ENCODE measurements around the gene RAF1. TPM values are rescaled to one million over a fixed set of nuclear protein-coding genes. Genes with fewer than 3 reads are reported as not detected.
"Not testable (repeated sequence)": the region's sequence is repeated elsewhere in the genome, so short reads cannot be mapped to it uniquely, and the experiment has no call there.

Gene RAF1
- total RNA-seq, 1 donor from 2014 or later, result 93.0 TPM

- intact Hi-C loops (cut with micrococcal nuclease), result no loop called here
Measured at GRCh38 chr3:12677616-12678015, 13.7 kb upstream of the RAF1 start.

DNA sequence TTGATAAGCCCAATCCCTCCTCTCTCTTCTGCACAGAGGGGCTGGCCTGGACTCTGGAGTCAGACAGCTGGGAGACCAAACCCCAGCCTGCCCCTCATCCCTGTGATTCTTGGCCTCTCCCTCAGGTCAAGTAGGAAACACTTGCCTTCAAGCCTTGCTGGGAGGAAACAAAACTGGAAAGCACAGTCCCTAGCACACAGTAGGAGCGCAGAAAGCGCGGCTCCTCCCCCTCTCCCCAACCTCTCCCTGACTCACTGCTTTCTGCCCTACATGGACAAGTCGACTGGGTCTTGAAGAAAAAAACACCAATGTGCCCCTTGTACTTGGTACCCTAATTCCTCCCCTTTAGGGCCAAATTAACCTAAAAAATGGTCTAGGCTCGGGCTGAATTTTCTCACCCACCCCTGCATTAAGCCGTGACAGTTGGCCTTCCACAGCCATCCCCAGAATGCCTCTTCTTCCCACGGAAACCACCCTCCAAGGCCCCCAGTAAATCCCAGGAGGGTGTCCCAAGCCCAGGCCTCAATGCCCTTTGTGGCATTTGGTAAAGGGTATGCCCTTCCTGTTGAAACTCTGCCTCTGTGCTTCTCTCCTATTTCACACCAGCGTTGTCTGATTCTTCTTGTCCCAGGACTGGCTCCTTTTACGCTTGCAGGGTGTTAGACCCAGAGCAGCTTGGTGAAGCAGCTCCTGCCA lies 11.3 kb upstream of the RAF1 start:
- intact Hi-C loops (cut with micrococcal nuclease), result no loop called here

DNA sequence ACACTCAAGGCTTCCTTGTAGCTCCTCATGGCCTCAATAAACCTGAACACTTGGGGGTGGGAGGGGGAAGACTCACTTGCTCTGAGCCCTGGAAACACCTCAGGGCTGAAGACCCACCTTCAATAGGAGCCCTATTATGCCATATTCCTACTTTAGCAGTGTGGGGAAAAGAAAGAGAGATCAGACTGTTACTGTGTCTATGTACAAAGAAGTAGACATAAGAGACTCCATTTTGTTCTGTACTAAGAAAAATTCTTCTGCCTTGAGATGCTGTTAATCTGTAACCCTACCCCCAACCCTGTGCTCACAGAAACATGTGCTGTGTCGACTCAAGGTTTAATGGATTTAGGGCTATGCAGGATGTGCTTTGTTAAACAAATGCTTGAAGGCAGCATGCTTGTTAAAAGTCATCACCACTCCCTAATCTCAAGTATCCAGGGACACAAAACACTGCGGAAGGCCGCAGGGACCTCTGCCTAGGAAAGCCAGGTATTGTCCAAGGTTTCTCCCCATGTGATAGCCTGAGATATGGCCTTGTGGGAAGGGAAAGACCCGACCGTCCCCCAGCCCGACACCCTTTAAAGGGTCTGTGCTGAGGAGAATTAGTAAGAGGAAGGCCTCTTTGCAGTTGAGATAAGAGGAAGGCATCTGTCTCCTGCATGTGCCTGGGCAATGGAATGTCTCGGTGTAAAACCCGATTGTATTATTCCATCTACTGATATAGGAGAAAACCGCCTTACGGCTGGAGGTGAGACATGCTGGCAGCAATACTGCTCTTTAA lies 10.2 kb upstream of the RAF1 start:
- intact Hi-C loops (cut with micrococcal nuclease), result not testable (repeated sequence)

DNA sequence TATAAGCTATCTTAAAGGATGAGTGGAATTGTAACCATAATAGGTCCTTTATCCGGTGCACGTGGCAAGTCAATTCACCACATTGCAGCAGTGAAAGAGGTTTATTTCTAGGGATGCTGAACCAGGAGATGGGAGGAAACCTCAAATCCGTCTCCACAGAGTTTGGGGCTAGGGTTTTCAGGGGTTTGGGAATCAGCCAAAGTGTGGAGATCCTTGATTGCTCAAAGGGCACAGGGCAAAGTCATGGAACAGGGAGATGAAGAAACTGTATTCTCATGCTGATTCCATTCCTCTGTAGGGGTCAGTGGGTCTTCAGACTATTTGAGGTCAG lies 7.2 kb upstream of the RAF1 start:
- intact Hi-C loops (cut with micrococcal nuclease), result no loop called here

DNA sequence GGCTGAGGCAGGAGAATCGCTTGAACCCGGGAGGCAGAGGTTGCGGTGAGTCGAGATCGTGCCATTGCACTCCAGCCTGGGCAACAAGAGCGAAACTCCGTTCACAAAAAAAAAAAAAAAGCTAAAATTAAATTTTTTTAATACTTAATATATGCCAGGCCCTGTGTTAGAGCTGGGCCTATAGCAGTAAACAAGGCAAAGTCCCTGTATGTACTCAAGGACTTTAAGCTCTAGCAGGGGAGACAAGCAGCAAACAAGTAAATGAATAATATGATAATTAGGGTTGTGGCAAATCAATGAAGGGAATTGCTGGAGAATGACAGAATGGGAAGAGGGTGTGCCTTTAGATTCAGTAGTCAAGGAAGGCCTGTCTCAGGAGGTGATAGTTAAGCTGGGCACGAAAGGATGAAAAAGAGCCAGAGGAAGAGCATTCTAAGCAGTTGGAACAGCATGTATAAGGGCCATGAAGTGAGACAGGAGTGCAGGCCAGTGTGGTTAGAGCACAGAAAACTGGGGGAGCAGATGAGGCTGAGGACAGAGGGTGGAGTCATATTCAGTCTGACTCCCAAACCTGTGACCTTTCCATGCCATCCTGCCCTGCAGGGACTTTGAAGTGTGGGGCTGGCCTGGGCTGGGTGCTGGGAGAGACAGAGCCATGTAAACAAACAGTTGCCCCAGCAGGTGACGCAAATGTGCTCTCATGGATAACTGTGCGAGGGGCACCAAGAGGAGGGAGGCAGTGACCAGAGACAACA lies 6.6 kb upstream of the RAF1 start:
- intact Hi-C loops (cut with micrococcal nuclease), result no loop called here

- intact Hi-C loops (cut with micrococcal nuclease), result loop anchor here (1.0 to 5.0 kb wide), 4 partner anchors 41 to 177 kb away; partner anchors contain the start of genes MKRN2 and RPL32
Measured at GRCh38 chr3:12663401-12663935, 449 bp downstream of the RAF1 start.

DNA sequence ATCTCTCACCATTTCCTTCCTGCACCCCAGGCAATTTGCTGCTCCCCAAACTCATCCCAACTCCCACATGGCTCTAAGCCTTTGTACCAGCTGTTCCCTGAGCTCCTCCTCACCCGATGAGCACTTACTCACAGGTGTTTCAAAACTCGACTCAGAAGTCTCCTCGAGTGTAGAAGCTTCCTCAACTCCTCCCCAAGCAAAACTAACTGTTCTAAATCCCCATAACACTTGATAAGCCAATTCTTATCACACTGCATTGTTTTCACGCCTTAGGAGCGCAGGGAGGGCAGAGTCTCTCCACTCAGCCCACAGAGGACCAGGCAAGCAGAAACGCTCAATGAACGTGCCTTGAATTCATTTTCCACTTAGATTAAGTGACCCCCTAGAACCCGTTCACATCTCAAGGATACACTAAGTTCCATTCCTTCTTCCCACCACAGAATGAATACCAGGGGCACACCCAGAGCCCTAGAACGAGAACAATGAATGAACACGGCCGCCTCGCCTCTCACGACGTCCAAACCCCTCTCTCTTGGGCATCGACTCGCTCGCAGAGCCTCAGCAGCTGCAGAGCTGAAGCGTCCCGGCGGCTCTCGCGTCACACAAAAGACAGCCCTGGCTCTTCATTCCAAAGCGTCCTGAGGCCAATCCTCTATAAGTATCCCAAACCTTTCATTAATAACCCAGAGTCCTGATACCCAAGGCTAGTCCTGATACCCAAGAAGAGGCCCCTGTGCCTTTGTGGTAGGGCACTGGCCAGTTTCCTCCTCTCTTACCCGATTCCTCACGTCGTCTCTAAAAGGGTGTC lies 1.1 kb downstream of the RAF1 start:
- intact Hi-C loops (cut with micrococcal nuclease), result loop anchor here (1.0 to 5.0 kb wide), 4 partner anchors 40 to 178 kb away; partner anchors contain the start of genes MKRN2 and RPL32

DNA sequence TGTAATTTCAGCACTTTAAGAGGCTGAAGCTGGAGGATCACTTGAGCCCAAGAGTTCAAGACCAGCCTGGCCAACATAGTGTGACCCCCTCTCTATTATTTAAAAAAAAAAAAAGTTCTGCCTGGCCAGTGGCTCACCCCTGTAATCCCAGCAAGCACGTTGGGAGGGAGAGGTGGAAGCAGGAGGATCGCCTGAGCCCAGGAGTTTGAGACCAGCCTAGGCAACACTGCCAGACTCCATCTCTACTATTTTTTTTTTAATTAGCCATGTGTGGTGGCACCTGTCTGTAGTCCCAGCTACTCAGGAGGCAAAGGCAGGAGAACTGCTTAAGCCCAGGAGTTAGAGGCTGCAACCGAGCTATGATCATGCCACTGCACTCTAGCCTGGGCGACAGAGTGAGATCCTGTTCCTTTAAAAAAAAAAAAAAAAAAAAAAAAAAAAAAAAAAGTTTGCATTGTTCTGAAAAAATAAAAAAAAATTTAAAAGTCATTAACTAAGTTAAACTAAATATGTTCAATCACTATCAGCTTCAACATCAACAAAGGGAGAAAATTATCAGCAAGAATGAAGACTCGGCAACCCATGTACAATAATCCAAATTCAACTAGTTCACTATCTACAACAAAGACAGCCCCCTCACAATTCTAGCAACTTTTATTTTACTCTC lies 1.9 kb downstream of the RAF1 start:
- intact Hi-C loops (cut with micrococcal nuclease), result loop anchor here (2.0 to 5.0 kb wide), 3 partner anchors 40 to 179 kb away; partner anchors contain the start of gene RPL32

- intact Hi-C loops (cut with micrococcal nuclease), result loop anchor here (5.0 kb wide), 1 partner anchor 39 kb away; no protein-coding TSS in a partner anchor
Measured at GRCh38 chr3:12661375-12661774, 2.5 kb downstream of the RAF1 start.

DNA sequence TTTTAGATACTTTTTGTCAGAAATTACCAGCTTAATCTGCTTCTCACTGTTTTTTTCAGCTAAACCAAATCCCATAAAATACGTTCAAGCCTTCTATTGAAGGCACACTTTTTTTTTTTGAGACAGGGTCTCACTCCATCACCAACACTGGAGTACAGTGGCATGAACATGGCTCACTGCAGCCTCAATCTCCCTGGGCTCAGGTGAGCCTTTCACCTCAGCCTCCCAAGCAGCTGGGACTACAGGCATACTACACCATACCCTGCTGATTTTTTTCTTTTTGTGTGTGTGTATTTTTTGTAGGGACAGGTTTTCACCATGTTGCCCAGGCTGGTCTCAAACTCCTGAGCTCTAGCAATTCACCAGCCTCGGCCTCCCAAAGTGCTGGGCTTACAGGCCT lies 3.7 kb downstream of the RAF1 start:
- intact Hi-C loops (cut with micrococcal nuclease), result loop anchor here (5.0 kb wide), 1 partner anchor 38 kb away; no protein-coding TSS in a partner anchor

- intact Hi-C loops (cut with micrococcal nuclease), result loop anchor here (5.0 kb wide), 1 partner anchor 37 kb away; no protein-coding TSS in a partner anchor
Measured at GRCh38 chr3:12659316-12660015, 4.5 kb downstream of the RAF1 start.

- intact Hi-C loops (cut with micrococcal nuclease), result no loop called here
Measured at GRCh38 chr3:12658593-12659058, 5.3 kb downstream of the RAF1 start.

DNA sequence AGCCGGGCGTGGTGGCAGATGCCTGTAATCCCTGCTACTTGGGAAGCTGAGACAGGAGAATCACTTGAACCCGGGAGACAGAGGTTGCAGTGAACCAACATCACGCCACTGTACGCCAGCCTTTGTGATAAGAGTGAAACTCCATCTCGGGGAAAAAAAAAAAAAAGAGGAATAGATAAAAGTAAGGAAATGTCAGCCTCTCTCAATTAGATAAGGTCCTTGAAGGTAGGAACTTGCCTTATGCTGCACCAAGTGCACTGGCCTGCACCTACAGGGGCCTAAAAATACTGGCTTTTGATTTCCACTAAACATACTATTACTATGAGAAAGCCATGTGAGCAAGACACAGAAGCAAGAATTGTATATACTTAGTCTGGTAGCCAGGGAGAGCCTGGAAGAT lies 7.1 kb downstream of the RAF1 start:
- intact Hi-C loops (cut with micrococcal nuclease), result no loop called here

DNA sequence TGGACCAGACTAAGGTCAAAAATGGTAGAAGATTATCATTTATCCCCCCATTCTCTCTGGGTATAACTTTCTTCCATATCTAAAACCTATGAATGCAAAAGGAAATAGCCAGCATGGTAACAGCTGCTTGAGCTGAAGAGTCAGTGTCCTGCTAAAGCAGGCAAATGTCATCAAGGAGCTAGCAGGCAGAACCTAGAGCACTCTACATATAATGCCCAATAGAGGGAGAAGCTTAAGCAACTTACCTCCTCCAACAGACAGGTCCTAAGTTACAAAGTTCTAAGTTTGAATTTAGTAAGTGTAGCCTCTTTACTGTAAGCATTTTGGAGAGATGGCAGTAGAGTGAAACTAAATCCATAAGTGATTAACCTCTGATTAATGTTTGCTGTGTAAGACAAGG lies 7.7 kb downstream of the RAF1 start:
- intact Hi-C loops (cut with micrococcal nuclease), result no loop called here

- intact Hi-C loops (cut with micrococcal nuclease), result no loop called here
Measured at GRCh38 chr3:12655701-12656100, 8.2 kb downstream of the RAF1 start.

DNA sequence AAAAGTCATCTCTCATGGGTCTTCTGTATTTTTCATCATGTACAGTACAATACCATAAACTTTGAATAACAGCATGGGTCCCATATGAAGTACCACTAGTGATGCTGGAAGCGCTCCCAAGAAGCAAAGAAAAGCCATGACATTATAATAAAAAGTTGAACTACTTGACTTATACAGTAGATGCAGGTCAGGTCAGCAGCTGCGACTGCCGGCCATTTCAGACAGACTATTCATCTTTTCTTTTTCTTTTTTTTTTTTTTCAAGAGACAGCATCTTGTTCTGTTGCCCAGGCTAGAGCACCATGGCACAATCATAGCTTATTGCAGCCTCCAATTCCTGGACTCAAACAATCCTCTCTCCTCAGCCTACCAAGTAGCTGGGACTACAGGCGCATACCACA lies 10.2 kb downstream of the RAF1 start:
- intact Hi-C loops (cut with micrococcal nuclease), result no loop called here

GRCh38 chr3:12648384-12648959 lies 15.4 kb downstream of the RAF1 start:
- intact Hi-C loops (cut with micrococcal nuclease), result no loop called here

- intact Hi-C loops (cut with micrococcal nuclease), result no loop called here
Measured at GRCh38 chr3:12644331-12644937, 19.5 kb downstream of the RAF1 start.

DNA sequence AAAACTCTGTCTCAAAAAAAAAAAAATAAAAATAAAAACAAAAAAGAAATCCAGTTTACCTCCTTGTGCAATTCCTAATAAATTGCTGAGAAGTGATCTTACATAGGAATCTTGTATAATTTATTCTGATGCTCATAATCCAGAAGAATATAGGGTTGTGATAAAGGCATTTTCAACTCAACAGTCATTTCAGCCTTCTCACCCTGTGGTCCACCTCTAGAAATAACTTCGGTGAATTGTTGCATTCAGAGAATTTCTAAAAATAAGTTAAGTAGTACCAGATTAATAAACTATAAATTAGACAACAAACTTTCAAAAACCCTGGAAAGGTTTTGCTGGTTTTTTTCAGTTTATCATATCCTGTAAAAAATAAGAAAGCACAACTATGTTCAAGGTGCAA lies 20.2 kb downstream of the RAF1 start:
- intact Hi-C loops (cut with micrococcal nuclease), result no loop called here
